Measurements from ENCODE around the gene ARHGAP33. TPM values are rescaled to one million over a fixed set of nuclear protein-coding genes. Genes with fewer than 3 reads are reported as not detected.

The ARHGAP33 gene
- total RNA-seq, 2 experiments from 2014 or later: 64.4 to 76.5 TPM

GRCh38 chr19:35811317-35812219 lies 36.2 kb downstream of the ARHGAP33 start:
- DNase-seq: no peak
- Mint-ChIP-seq H3K27me3 (peaks cover 21% of the 10 kb centered on the region), H3K4me1 (no peaks in the 10 kb centered on the region), H3K9me3 (no peaks in the 10 kb centered on the region), H3K4me3 (no peak overlapping the region), H3K27ac (no peak overlapping the region), H3K36me3 (no peaks in the 10 kb centered on the region)
- ATAC-seq (ENCODE audit: low read depth): no peak
- POLR2A ChIA-PET: no interaction called here

GRCh38 chr19:35812220-35813042 lies 37.1 kb downstream of the ARHGAP33 start, which contains the start of gene PRODH2:
Gene PRODH2, minus strand, starts transcription at chr19:35812845. Its CDS starts 40 bp downstream, at chr19:35812805.
- Mint-ChIP-seq H3K27me3 (peaks cover 22% of the 10 kb centered on the region), H3K36me3 (no peaks in the 10 kb centered on the region), H3K4me1 (no peaks in the 10 kb centered on the region), H3K27ac (no peak within 1 kb of the TSS), H3K9me3 (no peaks in the 10 kb centered on the region), H3K4me3 (no peak within 1 kb of the TSS)
- ATAC-seq (ENCODE audit: low read depth): no peak
- DNase-seq: no peak
- POLR2A ChIA-PET: no interaction called here

GRCh38 chr19:35813043-35813890 lies 37.9 kb downstream of the ARHGAP33 start:
- Mint-ChIP-seq H3K27me3 (peaks cover 25% of the 10 kb centered on the region), H3K27ac (no peak overlapping the region), H3K36me3 (no peaks in the 10 kb centered on the region), H3K9me3 (no peaks in the 10 kb centered on the region), H3K4me3 (no peak overlapping the region), H3K4me1 (no peaks in the 10 kb centered on the region)
- POLR2A ChIA-PET: no interaction called here
- no peak for ATAC-seq (ENCODE audit: low read depth)
- no peak for DNase-seq

- POLR2A ChIA-PET: no interaction called here
- peaks cover 5% of the 10 kb centered on the region for H3K4me1 Mint-ChIP-seq
These were observed 40.9 kb downstream of the ARHGAP33 start for GRCh38 chr19:35816262-35816661.

GRCh38 chr19:35816846-35817245 lies 41.5 kb downstream of the ARHGAP33 start:
- H3K27me3 Mint-ChIP-seq: peaks cover 19% of the 10 kb centered on the region
- no peak overlapping the region for H3K4me3 Mint-ChIP-seq
- peaks cover 5% of the 10 kb centered on the region for H3K4me1 Mint-ChIP-seq
- no peak overlapping the region for H3K27ac Mint-ChIP-seq
- H3K36me3 Mint-ChIP-seq: no peaks in the 10 kb centered on the region
- H3K9me3 Mint-ChIP-seq: no peaks in the 10 kb centered on the region
- ATAC-seq (ENCODE audit: low read depth) (no peak), DNase-seq (no peak)
- POLR2A ChIA-PET: no interaction called here

More at GRCh38 chr19:35816262-35816661, 40.9 kb downstream of the ARHGAP33 start:
- Mint-ChIP-seq H3K27me3 (peaks cover 19% of the 10 kb centered on the region), H3K36me3 (no peaks in the 10 kb centered on the region), H3K9me3 (no peaks in the 10 kb centered on the region), H3K27ac (no peak overlapping the region), H3K4me3 (no peak overlapping the region)
- DNase-seq (no peak), ATAC-seq (ENCODE audit: low read depth) (no peak)

- POLR2A ChIA-PET: interaction anchor here (0.7 kb wide), 2 partner anchors 170 to 259 kb away, joined by 3 read pairs; partner anchors contain the start of gene COX6B1
These were observed 43.1 kb downstream of the ARHGAP33 start for GRCh38 chr19:35818445-35818844.

GRCh38 chr19:35822579-35822978 lies 47.2 kb downstream of the ARHGAP33 start:
- Mint-ChIP-seq H3K27me3 (peaks cover 24% of the 10 kb centered on the region), H3K27ac (no peak overlapping the region), H3K36me3 (no peaks in the 10 kb centered on the region), H3K4me1 (peaks cover 7% of the 10 kb centered on the region), H3K9me3 (no peaks in the 10 kb centered on the region), H3K4me3 (no peak overlapping the region)
- DNase-seq: no peak
- ATAC-seq (ENCODE audit: low read depth): no peak
- POLR2A ChIA-PET: no interaction called here

More at GRCh38 chr19:35818445-35818844, 43.1 kb downstream of the ARHGAP33 start:
- H3K27ac Mint-ChIP-seq: no peak overlapping the region
- H3K36me3 Mint-ChIP-seq: no peaks in the 10 kb centered on the region
- DNase-seq (no peak), ATAC-seq (ENCODE audit: low read depth) (no peak)
- peaks cover 27% of the 10 kb centered on the region for H3K27me3 Mint-ChIP-seq
- H3K4me1 Mint-ChIP-seq: peaks cover 7% of the 10 kb centered on the region
- H3K9me3 Mint-ChIP-seq: no peaks in the 10 kb centered on the region
- H3K4me3 Mint-ChIP-seq: no peak overlapping the region

GRCh38 chr19:35824150-35824549 lies 48.8 kb downstream of the ARHGAP33 start:
- POLR2A ChIA-PET: no interaction called here

GRCh38 chr19:35828692-35829301 lies 53.4 kb downstream of the ARHGAP33 start:
- Mint-ChIP-seq H3K36me3 (no peaks in the 10 kb centered on the region), H3K27ac (no peak overlapping the region), H3K9me3 (no peaks in the 10 kb centered on the region), H3K4me1 (no peaks in the 10 kb centered on the region), H3K27me3 (peaks cover 6% of the 10 kb centered on the region), H3K4me3 (no peak overlapping the region)
- peak; percentile 75 for DNase-seq
- POLR2A ChIA-PET: interaction anchor here (0.7 kb wide), 1 partner anchor 238 kb away, joined by 4 read pairs; no protein-coding TSS in a partner anchor
- ATAC-seq (ENCODE audit: low read depth): peak; percentile 67

More at GRCh38 chr19:35824150-35824549, 48.8 kb downstream of the ARHGAP33 start:
- peaks cover 17% of the 10 kb centered on the region for H3K27me3 Mint-ChIP-seq
- H3K4me3 Mint-ChIP-seq: no peak overlapping the region
- peaks cover 7% of the 10 kb centered on the region for H3K4me1 Mint-ChIP-seq
- ATAC-seq (ENCODE audit: low read depth): no peak
- H3K36me3 Mint-ChIP-seq: no peaks in the 10 kb centered on the region
- no peak overlapping the region for H3K27ac Mint-ChIP-seq
- H3K9me3 Mint-ChIP-seq: no peaks in the 10 kb centered on the region
- DNase-seq: no peak

- ATAC-seq (ENCODE audit: low read depth) (no peak), DNase-seq (no peak)
- Mint-ChIP-seq H3K4me3 (no peak overlapping the region), H3K27me3 (peaks cover 6% of the 10 kb centered on the region), H3K9me3 (no peaks in the 10 kb centered on the region), H3K36me3 (no peaks in the 10 kb centered on the region), H3K27ac (no peak overlapping the region), H3K4me1 (no peaks in the 10 kb centered on the region)
- POLR2A ChIA-PET: no interaction called here
These were observed 55.6 kb downstream of the ARHGAP33 start for GRCh38 chr19:35830986-35831385.

GRCh38 chr19:35832054-35832453 lies 56.7 kb downstream of the ARHGAP33 start:
- H3K9me3 Mint-ChIP-seq: no peaks in the 10 kb centered on the region
- no peak overlapping the region for H3K27ac Mint-ChIP-seq
- DNase-seq (no peak), ATAC-seq (ENCODE audit: low read depth) (no peak)
- no peak overlapping the region for H3K4me3 Mint-ChIP-seq
- POLR2A ChIA-PET: no interaction called here
- peaks cover 7% of the 10 kb centered on the region for H3K27me3 Mint-ChIP-seq
- H3K36me3 Mint-ChIP-seq: no peaks in the 10 kb centered on the region
- H3K4me1 Mint-ChIP-seq: no peaks in the 10 kb centered on the region

GRCh38 chr19:35833972-35834371 lies 58.6 kb downstream of the ARHGAP33 start:
- Mint-ChIP-seq H3K4me3 (no peak overlapping the region), H3K27ac (no peak overlapping the region), H3K36me3 (no peaks in the 10 kb centered on the region), H3K4me1 (no peaks in the 10 kb centered on the region), H3K9me3 (no peaks in the 10 kb centered on the region), H3K27me3 (peaks cover 10% of the 10 kb centered on the region)
- ATAC-seq (ENCODE audit: low read depth) (no peak), DNase-seq (no peak)
- POLR2A ChIA-PET: interaction anchor here (0.6 kb wide), 1 partner anchor 24 kb away, joined by 3 read pairs; no protein-coding TSS in a partner anchor
